GM18873 (cell line): ENCODE results near the gene METTL26.

Experiments
- ATAC-seq: cut with Tn5 transposase; IDR thresholded peaks from one replicate; pipeline ENCODE4 v1.9.1; 2021; ENCODE audit warnings: mild to moderate bottlenecking, moderate library complexity, moderate number of reproducible peaks; ENCODE audit not compliant: unreplicated experiment, low FRiP score

METTL26 gene

DNA sequence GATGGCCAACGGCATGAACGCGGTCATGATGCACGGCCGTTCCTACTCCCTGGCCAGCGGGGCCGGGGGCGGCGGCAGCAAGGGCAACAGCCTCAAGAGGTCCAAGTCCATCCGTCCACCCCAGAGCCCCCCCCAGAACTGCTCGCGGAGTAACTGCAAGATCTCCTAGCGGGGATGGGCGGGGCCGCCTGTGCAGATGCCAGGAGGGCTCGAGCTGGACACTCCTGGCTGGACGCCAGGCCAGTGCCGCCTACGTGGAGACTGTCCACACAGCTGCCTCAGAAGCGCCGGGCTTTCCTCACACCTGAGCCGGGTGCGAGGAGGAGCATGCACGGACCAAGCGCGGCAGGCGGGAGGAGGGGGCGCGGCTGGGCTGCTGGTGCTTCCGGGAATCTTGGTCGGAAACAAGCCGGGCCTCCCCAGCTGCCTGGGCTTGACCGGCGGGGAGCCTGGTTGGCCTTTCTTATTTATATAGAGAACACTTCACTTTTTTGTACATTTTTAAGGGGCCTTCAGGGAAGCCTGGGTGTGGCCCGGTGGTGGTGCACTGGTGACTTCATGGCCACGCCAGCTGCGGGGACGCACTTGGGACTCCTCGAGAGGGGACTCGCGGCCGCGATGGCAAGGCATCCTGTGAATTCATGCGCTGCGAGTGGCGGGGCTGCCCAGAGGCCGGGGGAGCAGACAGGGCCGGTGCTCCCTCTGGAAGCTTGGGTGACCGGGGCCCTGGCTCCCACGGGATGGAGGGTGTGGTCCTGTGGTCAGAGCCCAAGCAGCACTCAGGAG lies 8.5 kb downstream of the METTL26 start:
- ATAC-seq = no peak

DNA sequence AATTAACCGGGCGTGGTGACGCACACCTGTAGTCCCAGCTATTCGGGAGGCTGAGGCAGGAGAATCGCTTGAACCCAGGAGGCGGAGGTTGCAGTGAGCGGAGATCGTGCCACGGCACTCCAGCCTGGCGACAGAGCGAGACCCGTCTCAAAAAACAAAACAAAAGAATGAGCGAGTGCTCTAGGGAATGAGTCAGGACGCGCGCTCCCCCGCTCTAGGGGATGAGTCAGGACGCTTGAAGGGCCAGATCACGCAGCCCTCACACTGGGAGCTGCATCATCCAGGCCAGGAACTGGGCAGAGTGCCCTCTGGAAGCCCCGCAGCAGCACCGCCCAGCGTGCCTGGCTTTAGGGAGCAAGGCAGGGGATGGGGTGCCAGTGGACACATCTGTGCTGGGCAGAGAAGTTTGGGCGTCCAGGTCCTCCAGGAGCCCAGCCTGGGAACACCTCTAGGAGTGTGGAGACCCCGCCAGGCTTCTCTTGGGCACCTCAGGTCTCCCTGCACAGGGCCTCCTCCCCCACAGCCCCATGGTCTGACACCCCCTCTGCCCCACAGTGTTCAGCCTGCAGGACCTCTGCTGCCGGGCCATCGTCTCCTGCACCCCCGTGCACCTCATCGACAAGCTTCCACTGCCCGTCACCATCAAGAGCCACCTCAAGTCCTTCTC lies 9.2 kb downstream of the METTL26 start:
- no peak for ATAC-seq

DNA sequence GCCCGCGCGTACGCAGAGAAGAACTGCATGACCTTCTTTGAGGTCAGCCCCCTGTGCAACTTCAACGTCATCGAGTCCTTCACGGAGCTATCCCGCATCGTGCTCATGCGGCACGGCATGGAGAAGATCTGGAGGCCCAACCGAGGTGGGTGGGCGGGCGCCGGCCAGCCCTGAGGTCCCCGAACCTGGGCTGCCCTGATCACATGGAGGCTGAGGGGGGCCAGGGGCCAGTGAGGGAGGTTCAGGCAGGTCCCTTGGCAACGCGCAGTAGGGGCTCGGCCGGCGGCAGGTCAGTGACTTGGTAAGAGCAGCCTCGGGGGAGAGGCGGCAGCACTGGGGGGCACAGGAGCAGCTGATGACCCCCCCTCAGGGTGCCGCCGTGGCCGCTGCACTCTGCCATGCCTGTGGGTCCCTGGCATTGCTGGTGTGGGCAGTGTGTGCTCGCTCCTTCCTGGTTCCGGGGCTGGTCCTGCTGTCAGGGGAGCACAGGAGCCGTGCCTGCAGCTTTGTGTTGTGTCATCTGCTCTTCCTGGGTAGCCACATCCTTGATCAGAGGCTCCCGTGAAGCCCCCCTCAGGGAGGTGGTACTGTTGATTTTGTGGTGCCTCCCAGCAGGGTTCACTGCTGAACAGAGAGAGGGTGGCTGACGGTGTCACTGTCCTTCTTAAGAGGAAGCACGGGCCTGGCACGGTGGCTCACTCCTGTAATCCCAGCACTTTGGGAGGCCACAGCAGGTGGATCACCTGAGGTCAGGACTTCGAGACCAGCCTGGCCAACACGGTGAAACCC lies 9.9 kb downstream of the METTL26 start:
- no peak for ATAC-seq

DNA sequence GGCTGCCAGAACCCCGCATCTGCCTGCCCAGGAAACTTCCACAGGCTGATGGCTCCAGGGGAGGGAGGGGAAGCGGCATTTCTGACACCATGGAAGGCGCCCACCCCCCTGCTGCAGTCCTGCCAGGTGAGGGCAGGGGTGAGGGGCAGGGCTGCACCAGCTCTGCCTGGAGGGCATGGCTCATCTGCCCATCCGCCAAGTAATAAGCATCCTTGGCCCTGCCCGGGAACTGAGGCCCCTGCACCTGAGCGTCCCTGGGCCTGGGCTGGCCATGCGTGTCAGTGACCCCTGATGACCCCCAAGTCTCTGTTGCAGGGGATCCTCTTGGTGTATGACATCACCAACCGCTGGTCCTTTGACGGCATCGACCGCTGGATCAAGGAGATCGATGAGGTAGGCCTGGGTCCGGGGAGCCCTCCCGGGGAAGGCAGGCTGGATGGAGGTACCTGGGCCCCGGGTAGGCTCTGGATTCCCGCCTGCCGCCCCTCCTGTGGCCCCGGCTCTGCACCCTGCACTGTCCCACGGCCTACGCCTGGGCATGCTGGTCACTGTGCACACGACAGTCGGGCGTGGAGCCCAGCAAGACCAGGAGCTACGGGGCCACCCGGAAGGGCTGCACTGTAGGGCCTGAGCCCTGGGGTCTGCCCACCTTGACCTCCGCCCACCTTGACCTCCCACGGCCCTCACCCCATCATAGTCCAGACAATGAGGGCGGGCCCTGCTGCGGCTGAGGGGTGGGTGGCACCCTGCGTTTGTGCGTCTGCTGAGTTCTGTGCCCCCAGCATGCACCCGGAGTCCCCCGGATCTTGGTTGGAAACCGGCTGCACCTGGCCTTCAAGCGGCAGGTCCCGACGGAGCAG lies 10.8 kb downstream of the METTL26 start:
- no peak for ATAC-seq

DNA sequence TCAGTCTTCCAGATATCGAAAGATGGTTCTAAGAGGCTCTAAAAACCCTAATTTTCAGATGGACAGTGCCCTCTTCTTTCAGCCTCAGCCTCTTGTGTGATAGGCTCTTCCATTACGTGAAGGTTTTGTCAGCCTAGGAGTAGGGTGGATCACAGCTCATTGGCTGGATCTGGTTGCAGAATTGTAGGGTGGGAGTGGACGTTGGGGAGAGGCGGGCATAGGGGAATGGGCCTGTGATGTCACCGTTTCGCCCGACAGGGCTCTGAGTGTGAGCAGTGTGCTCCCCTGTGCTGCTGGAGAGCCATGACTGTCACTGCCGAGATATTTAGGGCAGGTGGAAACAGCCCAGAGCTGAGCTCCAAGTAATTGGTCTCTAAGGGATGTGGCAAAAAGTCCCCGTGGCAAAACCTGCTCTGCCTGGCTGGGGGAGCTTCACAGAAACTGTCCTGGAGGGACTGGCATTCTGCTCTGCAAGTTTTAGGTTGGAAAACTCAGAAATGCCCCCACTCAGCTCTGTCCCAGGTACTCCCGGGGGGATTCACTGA lies 11.5 kb downstream of the METTL26 start:
- no peak for ATAC-seq

DNA sequence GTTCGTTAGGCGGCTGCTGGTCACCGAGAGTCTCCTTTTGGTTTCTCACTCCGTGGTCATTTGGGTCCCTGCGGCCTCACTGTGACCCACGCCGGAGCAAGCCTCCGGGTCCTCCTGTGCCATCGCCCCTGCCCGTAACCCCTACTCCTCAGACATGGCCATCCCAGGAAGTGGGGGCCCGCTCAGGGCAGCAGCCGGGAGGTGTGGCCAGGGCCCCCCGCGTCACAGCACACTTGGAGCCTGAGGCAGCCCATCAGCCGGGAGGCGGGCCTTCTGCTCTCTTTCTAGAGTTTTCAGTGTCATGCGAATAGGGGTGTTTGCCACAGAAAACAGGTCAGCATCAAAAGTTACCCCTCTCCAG lies 13.2 kb downstream of the METTL26 start:
- ATAC-seq = no peak

DNA sequence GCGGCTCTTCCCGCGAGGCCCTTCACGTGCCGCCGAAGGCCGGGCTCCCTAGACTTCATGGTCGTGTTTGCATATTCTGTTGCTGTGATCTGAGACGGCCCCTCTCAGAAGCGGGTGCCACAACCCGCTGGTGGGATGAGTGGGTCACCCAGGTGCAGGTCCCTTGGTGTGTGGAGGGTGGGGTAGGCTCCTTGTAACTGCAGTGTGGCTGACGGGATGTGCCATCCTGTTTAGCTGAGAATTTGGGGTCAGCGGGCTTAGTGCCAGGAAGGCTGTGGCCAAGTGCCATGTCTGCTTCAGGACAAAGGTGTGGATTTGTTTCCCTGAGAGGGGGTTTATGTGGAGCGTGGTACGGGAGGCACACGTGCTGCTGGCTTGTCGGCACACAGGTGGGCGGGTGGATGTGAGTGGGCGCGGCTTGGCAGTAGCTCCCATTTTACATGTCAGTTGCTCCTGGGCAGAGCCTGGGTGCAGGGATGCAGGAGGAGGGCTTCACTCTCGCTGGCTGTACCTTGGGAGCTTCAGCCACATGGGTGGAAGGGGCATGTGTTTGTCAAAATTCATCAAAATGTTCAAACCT lies 14.5 kb downstream of the METTL26 start:
- no peak for ATAC-seq

DNA sequence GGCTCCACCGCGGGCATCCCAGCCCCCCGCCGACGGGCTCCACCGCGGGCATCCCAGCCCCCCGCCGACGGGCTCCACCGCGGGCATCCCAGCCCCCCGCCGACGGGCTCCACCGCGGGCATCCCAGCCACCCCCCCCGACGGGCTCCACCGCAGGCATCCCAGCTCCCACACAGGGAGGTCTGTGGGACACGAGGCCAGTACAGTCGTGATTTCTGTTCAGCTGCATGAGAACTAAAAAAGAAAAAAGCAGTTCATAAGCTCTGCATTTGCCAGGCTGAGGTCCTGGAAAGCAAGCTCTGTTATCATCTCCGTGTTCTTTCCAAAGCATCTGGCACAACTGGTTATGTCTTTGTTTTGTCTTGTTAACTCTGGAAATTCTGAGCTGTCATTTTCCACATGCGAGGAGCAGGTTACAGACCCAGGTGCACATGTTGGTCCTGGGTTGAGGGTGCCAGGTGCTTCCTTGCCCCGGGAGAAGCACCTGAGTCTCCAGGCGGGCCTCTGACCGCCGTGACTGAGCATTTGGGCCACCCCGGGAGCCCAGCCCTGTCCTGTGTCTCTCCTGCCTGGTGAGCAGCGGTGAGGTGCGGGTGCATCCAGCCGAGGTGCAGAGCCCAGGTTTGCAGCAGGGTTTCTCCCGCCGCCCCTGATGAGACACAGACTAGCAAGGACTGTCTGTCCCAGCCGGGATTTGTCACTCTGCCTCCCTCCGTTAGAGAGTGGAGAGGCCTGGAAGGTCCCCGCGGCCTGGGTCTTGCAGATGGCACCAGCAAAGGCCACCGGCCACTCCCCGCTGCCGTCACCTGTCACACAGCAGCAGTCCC lies 15.2 kb downstream of the METTL26 start:
- ATAC-seq = no peak

DNA sequence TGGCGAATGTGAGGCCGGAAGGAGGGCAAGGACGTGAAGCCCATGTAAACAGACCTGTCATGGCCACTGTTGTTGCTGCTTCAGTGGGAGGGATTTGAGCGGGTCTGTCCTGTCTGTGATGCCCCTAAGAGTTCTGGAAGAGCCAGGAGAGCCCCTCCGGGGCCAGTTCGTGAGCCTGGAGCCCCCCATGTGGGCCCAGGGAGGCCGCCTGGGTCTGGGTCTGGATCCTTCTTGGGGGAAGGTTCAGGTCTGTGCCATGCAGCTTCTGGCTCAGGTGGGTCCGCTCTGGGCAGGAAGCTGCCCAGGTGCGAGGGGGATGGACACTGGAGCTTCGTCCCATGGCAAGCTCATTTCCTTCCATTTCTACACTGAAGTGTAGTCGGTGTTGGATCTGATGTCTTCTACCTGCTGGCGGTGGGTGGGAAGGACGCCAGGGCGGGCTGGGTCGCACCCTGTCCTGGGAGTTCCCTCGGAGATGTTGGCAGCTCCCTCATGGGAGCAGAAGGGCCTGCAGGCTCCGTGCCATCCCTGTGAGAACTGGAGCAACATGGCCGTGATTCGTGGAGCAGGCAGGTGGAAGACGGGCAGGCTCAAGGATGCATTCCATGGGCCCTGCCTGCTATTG lies 16.5 kb downstream of the METTL26 start:
- ATAC-seq = no peak

DNA sequence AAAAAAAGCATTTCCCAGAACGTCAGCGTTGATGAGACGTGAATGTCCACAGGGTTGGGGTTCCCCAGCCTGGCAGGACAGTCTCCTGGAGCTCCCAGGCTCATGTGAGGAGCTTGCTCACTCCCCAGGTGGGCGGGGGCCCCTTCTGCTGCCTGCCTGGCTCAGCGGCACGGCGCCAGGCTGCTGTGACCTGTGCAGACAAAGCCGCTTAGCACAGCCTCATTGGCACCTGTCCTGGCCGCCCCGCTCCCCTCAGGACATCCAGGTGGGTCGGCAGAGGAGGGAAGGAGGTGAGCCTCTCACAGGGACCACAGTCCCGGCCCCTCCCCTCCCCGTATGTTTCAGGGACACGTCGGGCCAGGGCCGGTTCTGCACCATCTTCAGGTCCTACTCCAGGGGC lies 18.2 kb downstream of the METTL26 start:
- no peak for ATAC-seq

DNA sequence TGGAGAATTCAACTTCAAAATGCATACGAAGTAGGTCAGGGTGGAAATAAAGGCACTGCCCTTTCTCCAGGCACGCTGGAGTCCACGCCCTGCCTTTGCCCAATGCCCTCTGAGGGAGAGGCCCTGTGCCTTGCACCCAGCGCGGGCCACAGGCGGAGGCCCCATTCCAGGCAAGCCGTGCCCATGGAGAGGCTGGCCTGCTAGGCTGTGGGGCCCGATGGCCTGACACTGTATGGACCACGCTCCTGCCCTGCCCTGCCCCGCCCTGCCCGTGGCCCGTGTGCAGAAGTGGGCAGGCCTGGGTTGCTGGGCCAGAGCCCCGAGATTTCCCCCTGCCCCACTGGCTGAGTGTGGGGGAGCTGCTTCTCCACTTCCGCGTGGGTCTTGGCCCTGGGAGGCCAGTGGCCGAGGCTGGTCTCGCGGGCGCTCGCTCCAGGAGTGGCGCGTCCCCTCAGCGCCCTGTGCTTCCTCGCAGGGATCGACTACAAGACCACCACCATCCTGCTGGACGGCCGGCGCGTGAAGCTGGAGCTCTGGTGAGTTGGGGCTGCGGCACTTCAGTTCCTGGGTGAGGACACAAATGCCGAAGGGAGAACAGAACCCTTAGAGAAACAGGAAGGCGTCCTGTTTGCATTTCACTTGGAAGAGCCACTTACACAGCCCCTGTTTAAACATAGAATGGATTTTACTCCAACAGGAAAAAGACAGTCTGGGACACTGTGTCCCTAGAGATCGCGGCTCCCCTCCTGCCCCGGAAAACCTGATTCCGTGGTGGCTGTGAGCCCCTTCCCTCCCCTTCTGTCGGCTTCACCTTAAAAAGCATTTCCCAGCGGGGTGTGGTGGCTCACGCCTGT lies 19.1 kb downstream of the METTL26 start:
- no peak for ATAC-seq

DNA sequence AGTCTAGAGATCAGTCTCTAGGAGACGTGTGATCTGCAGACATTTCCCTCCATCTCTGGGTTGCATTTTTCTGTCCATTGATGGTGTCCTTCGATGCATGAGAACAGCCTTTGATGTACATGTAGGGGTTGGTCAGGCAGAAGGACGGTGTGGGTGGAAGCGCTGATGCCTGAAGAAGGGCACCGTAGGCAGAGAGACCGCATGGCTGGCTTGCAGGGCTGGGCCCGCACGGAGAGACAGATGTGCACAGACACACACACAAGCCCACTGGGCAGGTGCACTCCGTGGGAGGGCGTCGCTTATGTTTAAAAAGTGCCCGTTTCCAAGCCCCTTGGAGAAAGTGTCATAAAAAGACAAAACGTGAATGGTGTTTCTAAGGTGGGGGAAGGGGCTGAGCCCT lies 21.0 kb downstream of the METTL26 start:
- no peak for ATAC-seq

DNA sequence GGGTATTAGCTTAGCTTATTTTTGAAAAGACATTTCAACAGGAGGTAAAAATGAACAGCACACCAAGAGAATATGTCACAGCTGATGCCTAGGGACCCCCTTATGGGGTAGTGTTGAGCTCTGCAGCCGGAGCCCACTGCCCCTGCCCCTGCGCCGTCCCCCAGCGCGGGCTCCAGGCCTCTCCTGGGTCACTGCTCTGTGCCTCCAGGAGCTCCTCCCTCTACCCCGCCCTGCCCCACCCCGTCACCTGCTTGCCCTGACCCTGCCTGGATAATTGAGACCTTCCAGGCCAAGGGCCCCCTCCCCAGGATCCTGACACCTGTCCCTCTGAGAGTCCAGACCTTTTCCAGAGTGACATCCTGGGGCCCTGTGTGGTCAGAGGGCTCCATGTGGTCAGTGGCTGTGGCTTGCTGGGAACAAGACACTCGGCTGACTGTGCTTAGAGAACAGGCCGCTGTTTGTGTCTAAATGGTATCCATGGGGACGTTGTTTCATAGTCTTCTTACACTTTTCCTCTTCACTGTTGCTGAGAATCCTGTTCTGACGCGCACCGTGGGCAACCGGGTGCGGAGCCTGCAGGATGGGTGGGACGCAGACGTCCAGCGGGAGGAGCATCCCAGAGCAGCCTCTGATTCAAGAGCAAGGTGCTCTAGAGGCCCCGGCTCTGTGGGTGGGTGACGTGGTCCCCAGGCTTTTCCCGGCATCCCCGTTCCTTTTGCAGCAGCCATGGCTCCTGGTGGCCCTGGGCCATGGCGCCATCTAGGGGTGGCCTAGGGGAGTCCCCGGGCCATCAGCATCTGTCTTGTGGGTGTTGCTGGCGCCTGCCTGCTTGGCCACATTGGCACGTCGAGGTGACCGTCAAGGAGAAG lies 25.4 kb downstream of the METTL26 start:
- ATAC-seq = no peak

DNA sequence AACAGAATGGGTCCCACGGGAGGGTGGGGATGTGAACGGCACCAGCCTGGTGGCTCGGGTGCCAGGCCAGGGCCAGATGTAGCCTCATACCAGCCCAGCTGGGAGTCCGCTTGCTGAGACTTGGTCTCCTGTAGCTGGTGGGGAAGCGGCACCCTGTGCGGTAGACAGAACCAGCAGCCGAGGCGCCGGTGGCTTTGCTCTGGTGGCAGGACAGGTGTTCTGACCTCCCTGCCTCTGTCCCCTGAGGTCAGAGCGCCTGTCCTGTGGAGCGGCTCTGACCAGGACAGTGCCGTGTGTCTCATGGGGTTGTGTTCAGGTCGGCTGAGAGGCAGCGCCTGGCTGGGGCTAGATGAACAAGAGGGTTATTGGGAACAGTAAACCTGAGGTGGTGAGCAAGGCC lies 26.1 kb downstream of the METTL26 start:
- ATAC-seq = no peak

DNA sequence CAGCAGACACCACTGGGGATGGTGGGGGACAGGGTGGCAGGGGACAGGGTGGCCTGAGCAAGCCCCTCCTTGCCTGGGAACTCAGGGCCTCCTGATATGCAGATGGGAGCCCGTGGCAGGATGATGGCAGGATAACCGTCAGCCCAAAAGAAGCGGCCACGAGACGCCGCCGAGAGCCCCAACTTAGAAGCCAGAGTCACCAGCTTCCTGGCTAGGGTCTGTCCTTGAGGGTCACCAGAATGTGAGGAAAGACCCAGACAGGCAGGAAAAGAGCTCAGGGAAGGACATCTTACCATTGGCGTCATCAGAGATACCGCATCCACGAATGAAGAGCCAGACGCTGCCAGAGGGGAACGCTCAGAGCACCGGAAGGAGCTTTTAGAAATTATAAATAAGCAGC lies 26.8 kb downstream of the METTL26 start:
- no peak for ATAC-seq

DNA sequence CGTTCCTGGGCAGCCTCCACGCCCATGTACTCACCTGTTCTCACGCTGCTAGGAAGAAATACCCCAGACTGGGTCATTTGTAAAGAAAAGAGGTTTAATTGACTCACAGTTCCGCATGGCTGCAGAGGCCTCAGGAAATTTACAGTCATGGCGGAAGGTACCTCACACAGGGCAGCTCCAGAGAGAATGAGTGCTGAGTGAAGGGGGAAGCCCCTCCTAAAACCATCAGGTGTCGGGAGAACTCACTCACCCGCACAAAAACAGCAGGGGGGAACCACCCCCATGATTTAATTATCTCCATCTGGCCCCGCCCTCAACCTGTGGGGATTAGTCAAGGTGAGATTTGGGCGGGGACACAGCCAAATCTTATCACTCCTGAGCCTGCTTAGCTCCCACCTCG lies 28.1 kb downstream of the METTL26 start:
- no peak for ATAC-seq
